GM12878 (cell line): ENCODE measurements around the gene GNB5. TPM values are rescaled to one million over a fixed set of nuclear protein-coding genes. Genes with fewer than 3 reads are reported as not detected.

Source experiments
- ASH2L ChIP-seq: fragments of 300-600, 200-600 bp; sonication (generic); IDR thresholded peaks from 2 replicates; pipeline ENCODE4 v1.6.1; 2017; ENCODE audit warnings: low read depth, mild to moderate bottlenecking, borderline replicate concordance
- BCL11A ChIP-seq: IDR thresholded peaks from 2 replicates; pipeline ENCODE4 v1.6.1; 2011; ENCODE audit warnings: low read depth, low read length
- BMI1 ChIP-seq: fragments of 450-650 bp; IDR thresholded peaks from 2 replicates; pipeline ENCODE4 v1.6.1; 2016; ENCODE audit warnings: mild to moderate bottlenecking, moderate library complexity, borderline replicate concordance
- CBX5 ChIP-seq: sonication (generic); IDR thresholded peaks from 2 replicates; pipeline ENCODE4 v1.6.1; 2016; ENCODE audit warnings: low read depth, moderate library complexity, mild to moderate bottlenecking, inconsistent platforms
- CHD2 ChIP-seq: IDR thresholded peaks from 2 replicates; pipeline ENCODE4 v1.6.1; 2011; ENCODE audit warnings: low read depth, low read length, improper control_type of control experiment, borderline replicate concordance
- CUX1 ChIP-seq: IDR thresholded peaks from 2 replicates; pipeline ENCODE4 v1.6.1; 2012; ENCODE audit warnings: improper control_type of control experiment, low read depth, low read length; ENCODE audit not compliant: insufficient replicate concordance
- EZH2 ChIP-seq: IDR thresholded peaks from 2 replicates; pipeline ENCODE4 v1.6.1; 2012; ENCODE audit warnings: low read depth, mild to moderate bottlenecking, control low read depth, inconsistent platforms, low read length, borderline replicate concordance; ENCODE audit not compliant: control insufficient read depth
- HSF1 ChIP-seq: fragments of 150-350 bp; IDR thresholded peaks from 2 replicates; pipeline ENCODE4 v1.6.1; 2014; ENCODE audit warnings: mild to moderate bottlenecking, low read depth, low read length
- MLLT1 ChIP-seq: fragments of 450-650 bp; IDR thresholded peaks from 2 replicates; pipeline ENCODE4 v1.6.1; 2016; ENCODE audit warnings: mild to moderate bottlenecking
- MTA2 ChIP-seq: fragments of 450-650 bp; IDR thresholded peaks from 2 replicates; pipeline ENCODE4 v1.6.1; 2016; ENCODE audit warnings: low read depth, mild to moderate bottlenecking, moderate library complexity
- MYB ChIP-seq: fragments of 150-350 bp; IDR thresholded peaks from 2 replicates; pipeline ENCODE4 v1.6.1; 2014; ENCODE audit warnings: mild to moderate bottlenecking, low read depth, low read length, borderline replicate concordance
- NBN ChIP-seq: fragments of 450-650 bp; IDR thresholded peaks from 2 replicates; pipeline ENCODE4 v1.6.1; 2016
- NR2C1 ChIP-seq: fragments of 450-650 bp; IDR thresholded peaks from 2 replicates; pipeline ENCODE4 v1.6.1; 2017; ENCODE audit warnings: antibody characterized with exemption, mild to moderate bottlenecking, moderate library complexity
- SMAD5 ChIP-seq: IDR thresholded peaks from 2 replicates; pipeline ENCODE4 v1.6.1; 2016; ENCODE audit warnings: antibody characterized with exemption, low read depth
- SMC3 ChIP-seq: IDR thresholded peaks from 2 replicates; pipeline ENCODE4 v1.6.1; 2011; ENCODE audit warnings: low read length, improper control_type of control experiment, borderline replicate concordance
- STAT1 ChIP-seq: fragments of 450-650 bp; conservative IDR thresholded peaks from 2 replicates; pipeline ENCODE4 v1.6.1; 2014; ENCODE audit warnings: antibody characterized with exemption, mild to moderate bottlenecking
- SUPT20H ChIP-seq: IDR thresholded peaks from 2 replicates; pipeline ENCODE4 v1.6.1; 2011; ENCODE audit warnings: low read depth, mild to moderate bottlenecking, low read length, moderate library complexity, borderline replicate concordance; ENCODE audit not compliant: control insufficient read depth
- TARDBP ChIP-seq: IDR thresholded peaks from 2 replicates; pipeline ENCODE4 v1.6.1; 2016; ENCODE audit warnings: borderline replicate concordance
- ZNF207 ChIP-seq: fragments of 450-650 bp; IDR thresholded peaks from 2 replicates; pipeline ENCODE4 v1.6.1; 2014; ENCODE audit warnings: antibody characterized with exemption, mild to moderate bottlenecking, borderline replicate concordance
- ZZZ3 ChIP-seq: IDR thresholded peaks from 2 replicates; pipeline ENCODE4 v1.6.1; 2011; ENCODE audit warnings: low read depth; ENCODE audit not compliant: control insufficient read depth, insufficient read length
- polyA plus RNA-seq, 11 experiments: library from polyadenylated mRNA; depleted of rRNA in 4 of 11; unstranded in 6 of 11; stranded (reverse) in 5 of 11; fragments of >200 nt; fragmentation: Nextera tagmentation in 4 of 11; fragmentation: Illumina TruSeq in 1 of 11; extraction: Ambion mirVana in 4 of 11; extraction: Trizol in 1 of 11; gene quantifications; 1 replicate in 1 of 11; 2 replicates in 10 of 11; pipeline versions ENCODE4 v1.2.1 to v1.2.3, GENCODE V29; 2011 to 2016; ENCODE audit warnings: inconsistent platforms in 2 of 11, missing spikeins in 2 of 11, low read depth in 1 of 11
- total RNA-seq, 4 experiments: library from RNA; depleted of rRNA in 3 of 4; stranded (reverse); fragments of >200 nt in 3 of 4; fragmentation: Illumina TruSeq in 1 of 4; extraction: Trizol in 1 of 4; gene quantifications; 2 replicates each; pipeline versions ENCODE4 v1.2.1 to v1.2.3, GENCODE V29; 2013 to 2021

Gene GNB5
- total and polyA plus RNA-seq, 10 of the 15 experiments (the other 5 are each of a cell fraction or from before 2014, with no cell fraction given): 2.4 to 25.9 (median 15.2) TPM

- TF ChIP-seq STAT1 (no peak), BMI1 (no peak), ZZZ3 (no peak), NR2C1 (no peak), SUPT20H (no peak), MLLT1 (no peak), SMC3 (peak; percentile 15; the same call in 1 of the 2 replicates), NBN (no peak), BCL11A (no peak), EZH2 (no peak), CUX1 (no peak), CHD2 (no peak), CBX5 (no peak), ZNF207 (no peak), MYB (no peak), MTA2 (no peak), SMAD5 (no peak), ASH2L (no peak), TARDBP (no peak), HSF1 (no peak)
Measured at GRCh38 chr15:52076889-52077781, 114.1 kb downstream of the GNB5 start (continued).
